ENCODE measurements around the gene NUDCD2. TPM values are rescaled to one million over a fixed set of nuclear protein-coding genes. Genes with fewer than 3 reads are reported as not detected.

NUDCD2 gene
- total and polyA plus RNA-seq, 3 donors from 2014 or later, result 11.4 to 25.7 (median 12.9) TPM

Small RNA genes within 50 kb of the gene (small RNA-seq; reads per million reads assigned to genes)
- gene AC008723.1, result 0 reads per million in 2 donors

Other genes with a start within 250 kb of the NUDCD2 start
- 10 to 100 TPM; 60.5 to 72.2 TPM for gene CCNG1, start 22.5 kb downstream of the NUDCD2 start, total RNA-seq
- gene CCNG1, start 22.5 kb downstream of the NUDCD2 start, polyA plus RNA-seq (ENCODE audit: insufficient read depth, low read depth, low replicate concordance), result 34.5 TPM
- gene HMMR, start 530 bp upstream of the NUDCD2 start, total RNA-seq, result 10 to 100 TPM; 11.5 to 20.9 TPM
- 14.5 TPM for gene HMMR, start 530 bp upstream of the NUDCD2 start, polyA plus RNA-seq (ENCODE audit: insufficient read depth, low read depth, low replicate concordance)
- 10 to 100 TPM; 43.8 to 54.8 TPM for gene MAT2B, start 45.5 kb upstream of the NUDCD2 start, total RNA-seq
- 54.8 TPM for gene MAT2B, start 45.5 kb upstream of the NUDCD2 start, polyA plus RNA-seq (ENCODE audit: insufficient read depth, low read depth, low replicate concordance)